B cell (primary cell): Measurements from ENCODE around the gene SLC12A1. TPM values are rescaled to one million over a fixed set of nuclear protein-coding genes. Genes with fewer than 3 reads are reported as not detected.

Experiments
- ATAC-seq: fragments of 200-7000 bp; cut with Tn5 transposase; one replicate; pipeline ENCODE4 v1.10.0; 2021; ENCODE audit warnings: low read depth, mild to moderate bottlenecking, moderate number of reproducible peaks, moderate library complexity
- CTCF ChIA-PET: fragments of 350-600 bp; sonication (Branson Sonifier 250); formaldehyde crosslinking; loops from one replicate; lab custom pipeline; 2021; ENCODE audit warnings: antibody characterized with exemption, inconsistent platforms; lab: Charles Lee
- POLR2A ChIA-PET: fragments of 350-600 bp; sonication (Branson Sonifier 250); formaldehyde crosslinking; loops from one replicate; lab custom pipeline; 2021; ENCODE audit warnings: antibody characterized with exemption; lab: Charles Lee
- DNase-seq: peaks from one replicate; pipeline ENCODE4 v3.0.0; 2013
- H2AFZ ChIP-seq: 2 replicates; pipeline ENCODE4 v1.6.1; 2012; ENCODE audit warnings: mild to moderate bottlenecking, low read depth, low read length; ENCODE audit not compliant: insufficient read depth, poor library complexity, severe bottlenecking
- H3K27ac ChIP-seq, 2 donors: 1 replicate in 1 of 2; 2 replicates in 1 of 2; pipeline ENCODE4 v1.5.1; 2012 to 2013; ENCODE audit warnings: low read length in 2 of 2, mild to moderate bottlenecking in 2 of 2, moderate library complexity in 1 of 2
- H3K27me3 ChIP-seq, 4 experiments: fragments of 200-600 bp in 1 of 4; sonication (generic) in 1 of 4; replicated peaks in 1 of 4; 1 replicate in 2 of 4; 2 replicates in 2 of 4; pipeline versions ENCODE4 v1.6.1 to v1.7.0; 2013 to 2016; ENCODE audit warnings: low read length in 3 of 4, mild to moderate bottlenecking in 2 of 4, mixed read lengths in 1 of 4, moderate library complexity in 1 of 4; ENCODE audit not compliant: insufficient read depth in 4 of 4, control insufficient read depth in 3 of 4; ENCODE audit errors: control extremely low read depth in 1 of 4
- H3K36me3 ChIP-seq, 2 experiments: replicated peaks in 1 of 2; 1 replicate in 1 of 2; 2 replicates in 1 of 2; pipeline versions ENCODE4 v1.6.1 to v1.7.1; 2013; ENCODE audit warnings: low read length in 1 of 2; ENCODE audit not compliant: insufficient read depth in 2 of 2, control insufficient read depth in 1 of 2; ENCODE audit errors: control extremely low read depth in 1 of 2, extremely low read depth in 1 of 2
- H3K4me1 ChIP-seq, 2 donors: fragments of 200-600 bp in 1 of 2; sonication (generic) in 1 of 2; 1 replicate in 1 of 2; 2 replicates in 1 of 2; pipeline versions ENCODE4 v1.5.1 to v1.6.1; 2013 to 2017; ENCODE audit warnings: low read length in 2 of 2; ENCODE audit not compliant: control insufficient read depth in 2 of 2, insufficient read depth in 2 of 2
- H3K4me2 ChIP-seq: replicated peaks from 2 replicates; pipeline ENCODE3; 2012; ENCODE audit warnings: mild to moderate bottlenecking, low read depth, low read length; ENCODE audit not compliant: poor library complexity, severe bottlenecking
- H3K4me3 ChIP-seq, 5 experiments: fragments of 200-600 bp in 1 of 5; sonication (generic) in 1 of 5; 1 replicate in 3 of 5; 2 replicates in 2 of 5; pipeline versions ENCODE4 v1.5.1 to v1.7.0; 2011 to 2016; ENCODE audit warnings: low read length in 4 of 5, mild to moderate bottlenecking in 4 of 5, low read depth in 2 of 5, control low read depth in 1 of 5, moderate library complexity in 1 of 5; ENCODE audit not compliant: insufficient read depth in 1 of 5; ENCODE audit errors: control extremely low read depth in 1 of 5, extremely low read depth in 1 of 5
- H3K79me2 ChIP-seq: fragments of 200-600 bp; sonication (generic); one replicate; pipeline ENCODE4 v1.6.0; 2016; ENCODE audit warnings: low read length; ENCODE audit not compliant: control insufficient read depth, insufficient read depth
- H3K9ac ChIP-seq: fragments of 200-600 bp; sonication (generic); 2 replicates; pipeline ENCODE4 v1.6.1; 2017; ENCODE audit warnings: mild to moderate bottlenecking, low read length, moderate library complexity
- H3K9me3 ChIP-seq, 3 donors: one replicate each; pipeline versions ENCODE4 v1.6.1 to v1.7.1; 2013; ENCODE audit warnings: low read length in 2 of 3; ENCODE audit not compliant: control insufficient read depth in 2 of 3, insufficient read depth in 1 of 3; ENCODE audit errors: control extremely low read depth in 1 of 3
- H4K20me1 ChIP-seq: 2 replicates; pipeline ENCODE4 v1.6.0; 2012; ENCODE audit warnings: mild to moderate bottlenecking, low read length; ENCODE audit not compliant: insufficient read depth, control insufficient read depth, poor library complexity, severe bottlenecking
- H3K27ac Mint-ChIP-seq: one replicate; pipeline ENCODE4 v1.8.0; 2021; ENCODE audit warnings: mixed read lengths
- H3K27me3 Mint-ChIP-seq: one replicate; pipeline ENCODE4 v1.8.0; 2021; ENCODE audit warnings: mixed read lengths
- H3K4me1 Mint-ChIP-seq: one replicate; pipeline ENCODE4 v1.8.0; 2021; ENCODE audit warnings: mixed read lengths
- H3K4me3 Mint-ChIP-seq: one replicate; pipeline ENCODE4 v1.8.0; 2021; ENCODE audit warnings: mixed read lengths
- H3K9me3 Mint-ChIP-seq: one replicate; pipeline ENCODE4 v1.8.0; 2022; ENCODE audit warnings: mixed read lengths; ENCODE audit not compliant: insufficient read depth
- EZH2 ChIP-seq: IDR thresholded peaks from 2 replicates; pipeline ENCODE4 v1.6.1; 2012; ENCODE audit warnings: borderline replicate concordance, low read depth, mild to moderate bottlenecking, moderate library complexity, low read length; ENCODE audit not compliant: insufficient read depth, poor library complexity, severe bottlenecking
- WGBS: methylation state at CpG from one replicate; pipeline ENCODE4 v1.1.5; 2013; ENCODE audit warnings: missing lambda C conversion rate; ENCODE audit not compliant: insufficient coverage; 5-methylcytosine and 5-hydroxymethylcytosine counted together
- intact Hi-C: fragments of 100-400 bp; cut with micrococcal nuclease; formaldehyde crosslinking; loops from one replicate; pipeline ENCODE4 v1.10.0; 2022
- polyA plus RNA-seq: library from polyadenylated mRNA; depleted of rRNA; stranded (reverse); fragments of >200 nt; gene quantifications from 2 replicates; pipeline ENCODE4 v1.2.3, GENCODE V29; 2012
- small RNA-seq: library from RNA; depleted of rRNA; stranded (forward); fragments of <200 nt; gene quantifications from one replicate; pipeline ENCODE3, GENCODE V24; 2012; ENCODE audit warnings: low replicate concordance, low read depth; ENCODE audit not compliant: insufficient read length
- total RNA-seq, 2 donors: library from RNA; stranded (reverse); fragments of 120-200 nt in 1 of 2; gene quantifications; 1 replicate in 1 of 2; 2 replicates in 1 of 2; pipeline versions ENCODE4 v1.2.3 to v1.2.4, GENCODE V29; 2013 to 2022
- TF ChIP-seq, protein P1 (sequence below): fragments of 200-600 bp; IDR thresholded peaks from one replicate; pipeline ENCODE4 v1.8.0; 2022; ENCODE audit warnings: antibody characterized with exemption, mild to moderate bottlenecking

The SLC12A1 gene
- total and polyA plus RNA-seq, 2 donors (not counting 1 experiment from before 2014, with no cell fraction given), result not detected

DNA sequence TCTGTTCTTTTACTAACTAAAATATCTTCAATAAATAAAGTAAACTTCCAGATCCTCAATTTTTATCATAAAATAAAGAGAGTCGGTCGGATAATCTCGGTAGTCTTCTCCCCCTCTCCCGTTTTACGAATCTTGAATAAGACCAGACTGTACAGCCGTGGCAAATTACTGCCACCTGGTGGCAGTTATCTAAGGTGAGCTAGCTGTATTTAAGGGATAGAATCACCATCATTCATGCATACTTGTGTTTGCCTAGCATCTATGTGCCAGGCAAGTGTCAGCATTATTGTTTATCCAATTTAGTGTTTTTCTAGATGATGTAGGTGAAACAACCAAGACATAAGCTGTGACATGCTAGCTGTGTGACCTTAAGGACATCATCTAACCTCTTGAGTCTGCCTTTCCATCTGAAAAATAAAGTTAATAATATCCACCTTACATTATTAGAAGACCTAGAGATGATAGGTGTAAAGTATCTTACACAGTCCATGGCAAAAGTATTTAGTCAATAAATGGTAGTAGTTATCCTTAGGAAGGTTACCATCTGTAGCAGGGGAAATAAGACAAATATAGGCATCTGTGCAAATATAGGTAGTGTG, 146.5 kb downstream of the SLC12A1 start:
- H3K4me3 ChIP-seq, result no peak overlapping the region
- peaks cover 0 to 2% of the 10 kb centered on the region in 2 donors for H3K4me1 ChIP-seq
- Mint-ChIP-seq H3K9me3 (no peaks in the 10 kb centered on the region), H3K4me1 (peaks cover 2% of the 10 kb centered on the region), H3K4me3 (no peak overlapping the region), H3K27ac (no peak overlapping the region), H3K27me3 (peaks cover 3% of the 10 kb centered on the region)
- intact Hi-C loops, result loop anchor here (2.0 to 10.0 kb wide), 3 partner anchors 20 to 1792 kb away; no protein-coding TSS in a partner anchor
- H3K9me3 ChIP-seq, result no peaks in the 10 kb centered on the region
- H3K27ac ChIP-seq, result no peak overlapping the region
- no peak overlapping the region for H3K9ac ChIP-seq
- H3K27me3 ChIP-seq, result no peaks in the 10 kb centered on the region
- no peaks in the 10 kb centered on the region for H4K20me1 ChIP-seq
- no peaks in the 10 kb centered on the region for H3K79me2 ChIP-seq
- H3K36me3 ChIP-seq, result no peaks in the 10 kb centered on the region
- ChIA-PET POLR2A (no interaction called here), CTCF (interaction anchor here (1.0 to 4.7 kb wide), 9 partner anchors 9 to 1158 kb away, joined by 3 to 35 read pairs (median 8); no protein-coding TSS in a partner anchor)
- peak; percentile 67 for ATAC-seq
- DNase-seq, result peak; percentile 69
- WGBS, result no CpG with 5 or more reads among the region's 6 CpGs
- peak overlapping the region; percentile 42 for H2AFZ ChIP-seq
- peak overlapping the region; percentile 38 for H3K4me2 ChIP-seq
- no peak for TF ChIP-seq EZH2
- TF ChIP-seq, protein P1, sequence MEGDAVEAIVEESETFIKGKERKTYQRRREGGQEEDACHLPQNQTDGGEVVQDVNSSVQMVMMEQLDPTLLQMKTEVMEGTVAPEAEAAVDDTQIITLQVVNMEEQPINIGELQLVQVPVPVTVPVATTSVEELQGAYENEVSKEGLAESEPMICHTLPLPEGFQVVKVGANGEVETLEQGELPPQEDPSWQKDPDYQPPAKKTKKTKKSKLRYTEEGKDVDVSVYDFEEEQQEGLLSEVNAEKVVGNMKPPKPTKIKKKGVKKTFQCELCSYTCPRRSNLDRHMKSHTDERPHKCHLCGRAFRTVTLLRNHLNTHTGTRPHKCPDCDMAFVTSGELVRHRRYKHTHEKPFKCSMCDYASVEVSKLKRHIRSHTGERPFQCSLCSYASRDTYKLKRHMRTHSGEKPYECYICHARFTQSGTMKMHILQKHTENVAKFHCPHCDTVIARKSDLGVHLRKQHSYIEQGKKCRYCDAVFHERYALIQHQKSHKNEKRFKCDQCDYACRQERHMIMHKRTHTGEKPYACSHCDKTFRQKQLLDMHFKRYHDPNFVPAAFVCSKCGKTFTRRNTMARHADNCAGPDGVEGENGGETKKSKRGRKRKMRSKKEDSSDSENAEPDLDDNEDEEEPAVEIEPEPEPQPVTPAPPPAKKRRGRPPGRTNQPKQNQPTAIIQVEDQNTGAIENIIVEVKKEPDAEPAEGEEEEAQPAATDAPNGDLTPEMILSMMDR, result peak; percentile 89

Small RNAs within 50 kb of the gene (small RNA-seq; reads per million reads assigned to genes)
- gene RF00019, result not detected

Other genes starting within 250 kb of the SLC12A1 start
- gene SLC24A5, start 85.3 kb upstream of the SLC12A1 start, total RNA-seq, result not detected in 2 replicates
- gene SLC24A5, start 85.3 kb upstream of the SLC12A1 start, polyA plus RNA-seq, result not detected in 2 replicates
- 34.3 and 36.3 TPM in 2 replicates for gene MYEF2, start 28.0 kb upstream of the SLC12A1 start, total RNA-seq
- gene MYEF2, start 28.0 kb upstream of the SLC12A1 start, polyA plus RNA-seq, result 3.9 and 14.1 TPM in 2 replicates
- gene CTXN2, start 14.6 kb upstream of the SLC12A1 start, total RNA-seq, result 0.10 TPM in 1 of 2 replicates, not detected in the other
- not detected in 2 replicates for gene CTXN2, start 14.6 kb upstream of the SLC12A1 start, polyA plus RNA-seq
- gene DUT, start 125.1 kb downstream of the SLC12A1 start, total RNA-seq, result 84.7 and 89.8 TPM in 2 replicates
- gene DUT, start 125.1 kb downstream of the SLC12A1 start, polyA plus RNA-seq, result 59.5 and 69.3 TPM in 2 replicates